Endothelial cell (in vitro differentiated cells): ENCODE results near the gene HNRNPDL. TPM values are rescaled to one million over a fixed set of nuclear protein-coding genes. Genes with fewer than 3 reads are reported as not detected.
"Not testable (repeated sequence)": the region's sequence is repeated elsewhere in the genome, so short reads cannot be mapped to it uniquely, and the experiment has no call there.

Experiments used
- DNase-seq: peaks from one replicate; pipeline ENCODE4 v3.0.0; 2021; ENCODE audit warnings: low spot score
- H3K27ac Mint-ChIP-seq: one replicate; pipeline ENCODE4 v1.8.0; 2021; ENCODE audit warnings: mixed read lengths, inconsistent platforms; ENCODE audit not compliant: unreplicated experiment
- H3K27me3 Mint-ChIP-seq: one replicate; pipeline ENCODE4 v1.8.0; 2021; ENCODE audit warnings: mild to moderate bottlenecking, moderate library complexity, mixed read lengths, inconsistent platforms; ENCODE audit not compliant: unreplicated experiment
- H3K36me3 Mint-ChIP-seq: one replicate; pipeline ENCODE4 v1.8.0; 2021; ENCODE audit warnings: mild to moderate bottlenecking, low read depth, mixed read lengths, inconsistent platforms; ENCODE audit not compliant: unreplicated experiment
- H3K4me1 Mint-ChIP-seq: one replicate; pipeline ENCODE4 v1.8.0; 2021; ENCODE audit warnings: mild to moderate bottlenecking, mixed read lengths, inconsistent platforms; ENCODE audit not compliant: unreplicated experiment
- H3K4me3 Mint-ChIP-seq: one replicate; pipeline ENCODE4 v1.8.0; 2021; ENCODE audit warnings: mild to moderate bottlenecking, mixed read lengths, inconsistent platforms; ENCODE audit not compliant: unreplicated experiment
- H3K9me3 Mint-ChIP-seq: one replicate; pipeline ENCODE4 v1.8.0; 2021; ENCODE audit warnings: mixed read lengths, inconsistent platforms; ENCODE audit not compliant: unreplicated experiment
- long read RNA-seq: library from polyadenylated mRNA; unstranded; transcript quantifications from one replicate; pipeline ENCODE4 v2.0.0, GENCODE V29; 2020; ENCODE audit not compliant: unreplicated experiment
- total RNA-seq: library from RNA; stranded (reverse); fragmentation: NEBNext Ultra II Directional; extraction: Animal tissue kit (Norgen Biotek cat#: 25700); gene quantifications from one replicate; pipeline ENCODE4 v1.2.1, GENCODE V29; 2021; ENCODE audit not compliant: unreplicated experiment
- TF ChIP-seq, protein P1 (sequence below): fragments of 200-600 bp; sonication (generic); IDR thresholded peaks from one replicate; pipeline ENCODE4 v1.5.0; 2021; ENCODE audit warnings: antibody characterized with exemption; ENCODE audit not compliant: unreplicated experiment

Gene HNRNPDL
- 374 TPM for total RNA-seq
- long read RNA-seq, transcript HNRNPDL-202 (9 exons, 1,402 nt), result minor isoform, 13 of 325 reads
- long read RNA-seq, transcript HNRNPDL-204 (7 exons, 2,404 nt), result minor isoform, 56 of 325 reads
- long read RNA-seq, transcript HNRNPDL-201 (8 exons, 3,781 nt), result major isoform, 215 of 325 reads
- long read RNA-seq, partial matches to known transcripts, result 29 of 325 reads
- long read RNA-seq, other reads (novel, unspliced or antisense), result 9 of 325 reads

DNA sequence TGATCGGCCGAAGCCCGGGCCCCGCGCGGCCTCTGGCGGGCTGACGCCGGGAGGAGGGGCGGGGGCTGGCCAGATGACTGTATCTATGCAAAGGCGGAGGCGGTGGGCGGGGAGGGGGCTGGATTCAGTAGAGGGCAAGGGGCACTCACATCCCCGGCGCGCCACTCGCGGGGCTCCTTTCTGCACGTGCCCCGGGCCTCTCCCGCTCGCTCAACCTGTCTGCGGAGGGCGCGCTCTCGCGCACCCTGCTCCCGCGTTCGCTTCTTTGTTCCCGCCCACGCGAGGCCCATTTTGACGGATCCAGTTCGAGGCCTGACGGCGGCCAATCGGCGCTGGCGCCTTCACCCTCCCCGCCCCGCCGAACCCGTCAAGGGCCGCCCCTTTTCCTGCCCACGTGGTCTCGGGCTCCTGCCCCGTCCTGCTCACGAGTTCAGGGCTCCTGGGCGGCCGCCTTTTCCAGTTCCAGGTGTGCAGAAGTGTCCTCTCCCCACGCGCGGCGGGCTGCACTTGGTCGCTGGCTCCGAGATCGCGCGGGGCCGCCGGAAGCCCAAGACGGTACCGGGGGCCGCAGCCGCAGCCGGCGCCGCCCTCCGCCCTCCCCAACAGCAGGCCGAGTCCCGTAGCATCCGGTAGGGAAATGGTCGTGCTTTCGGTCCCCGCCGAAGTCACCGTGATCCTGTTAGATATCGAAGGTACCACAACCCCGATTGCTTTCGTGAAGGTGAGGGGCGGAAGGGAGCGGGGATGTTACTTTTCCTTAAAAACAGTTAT lies at the start of gene HNRNPDL, which contains the start of gene ENOPH1:
TSS of gene HNRNPDL (minus strand) at position 270 of the 771 bp plus-strand sequence. CDS start 772 bp downstream, outside the sequence.
TSS of gene ENOPH1 (plus strand) at position 398 of the 771 bp plus-strand sequence. CDS start at position 638, 240 bp downstream.
- DNase-seq, result peak; percentile 96
- peaks cover 22% of the 10 kb centered on the region for H3K27me3 Mint-ChIP-seq
- peaks cover 34% of the 10 kb centered on the region for H3K36me3 Mint-ChIP-seq
- TF ChIP-seq, protein P1, sequence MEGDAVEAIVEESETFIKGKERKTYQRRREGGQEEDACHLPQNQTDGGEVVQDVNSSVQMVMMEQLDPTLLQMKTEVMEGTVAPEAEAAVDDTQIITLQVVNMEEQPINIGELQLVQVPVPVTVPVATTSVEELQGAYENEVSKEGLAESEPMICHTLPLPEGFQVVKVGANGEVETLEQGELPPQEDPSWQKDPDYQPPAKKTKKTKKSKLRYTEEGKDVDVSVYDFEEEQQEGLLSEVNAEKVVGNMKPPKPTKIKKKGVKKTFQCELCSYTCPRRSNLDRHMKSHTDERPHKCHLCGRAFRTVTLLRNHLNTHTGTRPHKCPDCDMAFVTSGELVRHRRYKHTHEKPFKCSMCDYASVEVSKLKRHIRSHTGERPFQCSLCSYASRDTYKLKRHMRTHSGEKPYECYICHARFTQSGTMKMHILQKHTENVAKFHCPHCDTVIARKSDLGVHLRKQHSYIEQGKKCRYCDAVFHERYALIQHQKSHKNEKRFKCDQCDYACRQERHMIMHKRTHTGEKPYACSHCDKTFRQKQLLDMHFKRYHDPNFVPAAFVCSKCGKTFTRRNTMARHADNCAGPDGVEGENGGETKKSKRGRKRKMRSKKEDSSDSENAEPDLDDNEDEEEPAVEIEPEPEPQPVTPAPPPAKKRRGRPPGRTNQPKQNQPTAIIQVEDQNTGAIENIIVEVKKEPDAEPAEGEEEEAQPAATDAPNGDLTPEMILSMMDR, result no peak
- peak within 1 kb of the TSS; percentile 98 for H3K27ac Mint-ChIP-seq
- no peaks in the 10 kb centered on the region for H3K9me3 Mint-ChIP-seq
- peaks cover 49% of the 10 kb centered on the region for H3K4me1 Mint-ChIP-seq
- H3K4me3 Mint-ChIP-seq, result peak within 1 kb of the TSS; percentile 99

DNA sequence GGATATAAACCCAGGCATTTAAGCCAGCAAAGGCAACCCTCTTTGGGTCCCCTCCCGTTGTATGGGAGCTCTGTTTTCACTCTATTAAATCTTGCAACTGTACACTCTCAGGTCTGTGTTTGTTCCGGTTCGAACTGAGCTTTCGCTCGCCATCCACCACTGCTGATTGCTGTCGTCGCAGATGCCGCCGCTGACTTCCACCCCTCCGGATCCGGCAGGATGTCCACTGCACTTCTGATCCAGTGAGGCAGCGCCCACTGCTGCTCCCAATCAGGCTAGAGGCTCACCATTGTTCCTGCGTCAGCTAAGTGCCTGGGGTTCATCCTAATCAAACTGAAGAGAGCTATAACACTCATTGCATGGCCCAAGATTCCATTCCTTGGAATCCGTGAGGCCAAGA lies 49.3 kb upstream of the HNRNPDL start:
- Mint-ChIP-seq H3K4me1 (peaks cover 13% of the 10 kb centered on the region), H3K9me3 (no peaks in the 10 kb centered on the region)

DNA sequence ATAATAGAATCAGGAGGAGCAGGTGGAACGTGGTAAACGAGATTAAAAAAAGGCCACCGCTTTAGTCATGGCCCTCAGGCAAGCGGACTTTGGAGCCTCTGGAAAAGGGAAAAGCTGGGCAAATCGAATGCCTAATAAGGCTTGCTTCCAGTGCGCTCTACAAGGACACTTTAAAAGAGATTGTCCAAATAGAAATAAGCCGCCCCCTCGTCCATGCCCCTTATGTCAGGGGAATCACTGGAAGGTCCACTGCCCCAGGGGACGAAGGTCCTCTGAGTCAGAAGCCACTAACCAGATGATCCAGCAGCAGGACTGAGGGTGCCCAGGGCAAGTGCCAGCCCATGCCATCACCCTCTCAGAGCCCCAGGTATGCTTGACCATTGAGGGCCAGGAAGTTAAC lies 47.2 kb upstream of the HNRNPDL start:
- peaks cover 13% of the 10 kb centered on the region for H3K4me1 Mint-ChIP-seq

More for the DNA sequence above, 49.3 kb upstream of the HNRNPDL start:
- Mint-ChIP-seq H3K36me3 (peaks cover 17% of the 10 kb centered on the region), H3K4me3 (no peak overlapping the region), H3K27ac (no peak overlapping the region), H3K27me3 (peaks cover 8% of the 10 kb centered on the region)
- TF ChIP-seq, protein P1, result no peak
- no peak for DNase-seq

DNA sequence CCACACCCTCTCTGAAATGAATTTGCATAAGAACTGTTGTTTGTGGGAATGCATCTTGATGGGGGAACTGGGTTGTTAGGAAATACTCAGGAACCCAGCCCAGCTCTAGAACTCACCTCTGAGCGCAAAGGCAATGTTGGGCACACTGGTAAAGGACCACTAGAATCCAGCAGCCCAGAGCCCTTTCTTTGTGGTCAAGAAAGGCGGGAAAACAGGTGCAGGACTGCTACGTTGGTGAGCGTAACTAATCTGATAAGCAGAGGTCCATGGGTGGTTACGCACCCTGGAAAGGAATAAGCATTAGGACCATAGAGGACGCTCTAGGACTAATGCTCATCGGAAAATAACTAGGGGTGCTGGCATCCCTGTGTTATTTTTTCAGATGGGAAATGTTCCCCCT lies 45.7 kb upstream of the HNRNPDL start:
- Mint-ChIP-seq H3K36me3 (peaks cover 22% of the 10 kb centered on the region), H3K4me1 (peaks cover 13% of the 10 kb centered on the region)
- not testable (repeated sequence) for H3K27me3 Mint-ChIP-seq, H3K9me3 Mint-ChIP-seq, H3K4me3 Mint-ChIP-seq, H3K27ac Mint-ChIP-seq, DNase-seq

More for the DNA sequence above, 47.2 kb upstream of the HNRNPDL start:
- DNase-seq, H3K27ac Mint-ChIP-seq, H3K9me3 Mint-ChIP-seq, H3K4me3 Mint-ChIP-seq, H3K27me3 Mint-ChIP-seq: not testable (repeated sequence)
- H3K36me3 Mint-ChIP-seq, result peaks cover 24% of the 10 kb centered on the region

DNA sequence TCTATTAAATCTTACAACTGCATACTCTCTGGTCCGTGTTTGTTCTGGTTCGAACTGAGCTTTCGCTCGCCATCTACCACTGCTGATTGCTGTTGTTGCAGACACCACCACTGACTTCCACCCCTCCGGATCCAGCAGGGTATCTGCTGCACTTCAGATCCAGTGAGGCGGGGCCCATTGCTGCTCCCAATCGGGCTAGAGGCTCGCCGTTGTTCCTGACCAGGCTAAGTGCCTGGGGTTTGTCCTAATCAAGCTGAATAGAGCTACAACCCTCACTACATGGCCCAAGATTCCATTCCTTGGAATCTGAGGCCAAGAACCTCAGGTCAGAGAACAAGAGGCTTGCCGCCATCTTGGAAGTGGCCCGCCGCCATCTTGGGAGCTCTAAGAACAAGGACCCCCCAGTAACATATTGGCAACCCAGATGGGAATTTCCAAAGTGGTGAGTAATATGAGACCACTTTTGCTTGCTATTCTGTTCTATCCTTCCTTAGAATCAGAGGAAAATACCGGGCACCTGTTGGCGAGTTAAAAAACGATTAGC lies 43.4 kb upstream of the HNRNPDL start:
- H3K4me1 Mint-ChIP-seq, result peaks cover 13% of the 10 kb centered on the region
- DNase-seq, result no peak
- TF ChIP-seq, protein P1, result no peak
- peaks cover 2% of the 10 kb centered on the region for H3K27me3 Mint-ChIP-seq
- peaks cover 12% of the 10 kb centered on the region for H3K36me3 Mint-ChIP-seq
- no peak overlapping the region for H3K27ac Mint-ChIP-seq
- H3K9me3 Mint-ChIP-seq, result no peaks in the 10 kb centered on the region
- no peak overlapping the region for H3K4me3 Mint-ChIP-seq

DNA sequence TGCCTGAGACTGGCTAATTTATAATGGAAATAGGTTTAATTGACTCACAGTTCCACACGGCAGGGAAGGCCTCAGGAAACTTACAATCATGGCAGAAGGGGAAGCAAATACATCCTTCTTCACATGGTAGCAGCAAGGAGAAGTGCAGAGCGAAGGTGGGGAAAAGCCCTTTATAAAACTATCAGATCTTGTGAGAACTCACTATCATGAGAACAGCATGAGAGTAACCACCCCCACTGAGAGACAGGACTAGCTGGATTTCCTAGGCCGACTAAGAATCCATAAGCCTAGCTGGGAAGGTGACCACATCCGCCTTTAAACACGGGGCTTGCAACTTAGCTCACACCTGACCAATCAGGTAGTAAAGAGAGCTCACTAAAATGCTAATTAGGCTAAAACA lies 42.8 kb upstream of the HNRNPDL start:
- Mint-ChIP-seq H3K36me3 (peaks cover 11% of the 10 kb centered on the region), H3K4me1 (peaks cover 13% of the 10 kb centered on the region)
- not testable (repeated sequence) for H3K4me3 Mint-ChIP-seq, H3K9me3 Mint-ChIP-seq, H3K27ac Mint-ChIP-seq, DNase-seq, H3K27me3 Mint-ChIP-seq
